ENCODE measurements around the gene TSPYL6. TPM values are rescaled to one million over a fixed set of nuclear protein-coding genes. Genes with fewer than 3 reads are reported as not detected.

Gene TSPYL6
- total RNA-seq, 2 donors from 2014 or later = not detected

GRCh38 chr2:54289917-54290316, 33.9 kb upstream of the TSPYL6 start:
- H3K27me3 ChIP-seq = no peaks in the 10 kb centered on the region
- TF ChIP-seq CTCF (IDR thresholded peaks at IDR 0.05) = no peak
- no peak overlapping the region for H3K27ac ChIP-seq
- H3K4me1 ChIP-seq = no peaks in the 10 kb centered on the region
- H3K9ac ChIP-seq (ENCODE audit: low read depth in 2 of 2, low read length in 2 of 2) = no peak overlapping the region
- H3K9me3 ChIP-seq = no peaks in the 10 kb centered on the region
- H3K36me3 ChIP-seq = no peaks in the 10 kb centered on the region
- intact Hi-C loops (cut with DNase I) = no loop called here
- no peak overlapping the region for H3K4me3 ChIP-seq
- no peak for DNase-seq

- H3K4me3 ChIP-seq = no peak overlapping the region
- H3K4me1 ChIP-seq = no peaks in the 10 kb centered on the region
- H3K9ac ChIP-seq (ENCODE audit: low read depth in 2 of 2, low read length in 2 of 2) = no peak overlapping the region
- no peaks in the 10 kb centered on the region for H3K27me3 ChIP-seq
- no peak for TF ChIP-seq CTCF (IDR thresholded peaks at IDR 0.05)
- DNase-seq = no peak
- no peak overlapping the region for H3K27ac ChIP-seq
- intact Hi-C loops (cut with DNase I) = no loop called here
- no peaks in the 10 kb centered on the region for H3K9me3 ChIP-seq
- no peaks in the 10 kb centered on the region for H3K36me3 ChIP-seq
Observed at GRCh38 chr2:54287532-54287931, 31.5 kb upstream of the TSPYL6 start.

GRCh38 chr2:54285451-54285850, 29.4 kb upstream of the TSPYL6 start:
- no peak for TF ChIP-seq CTCF (IDR thresholded peaks at IDR 0.05)
- H3K27me3 ChIP-seq = no peaks in the 10 kb centered on the region
- no peak overlapping the region for H3K27ac ChIP-seq
- no peak for DNase-seq
- no peak overlapping the region for H3K9ac ChIP-seq (ENCODE audit: low read depth in 2 of 2, low read length in 2 of 2)
- no peaks in the 10 kb centered on the region for H3K9me3 ChIP-seq
- no peaks in the 10 kb centered on the region for H3K36me3 ChIP-seq
- intact Hi-C loops (cut with DNase I) = no loop called here
- H3K4me1 ChIP-seq = no peaks in the 10 kb centered on the region
- no peak overlapping the region for H3K4me3 ChIP-seq

- no peaks in the 10 kb centered on the region for H3K36me3 ChIP-seq
- DNase-seq = no peak
- H3K4me3 ChIP-seq = no peak overlapping the region
- H3K9me3 ChIP-seq = no peaks in the 10 kb centered on the region
- no peaks in the 10 kb centered on the region for H3K27me3 ChIP-seq
- no peak overlapping the region for H3K27ac ChIP-seq
- no peak for TF ChIP-seq CTCF (IDR thresholded peaks at IDR 0.05)
- no peaks in the 10 kb centered on the region for H3K4me1 ChIP-seq
- intact Hi-C loops (cut with DNase I) = no loop called here
- no peak overlapping the region for H3K9ac ChIP-seq (ENCODE audit: low read depth in 2 of 2, low read length in 2 of 2)
Observed at GRCh38 chr2:54284826-54285225, 28.8 kb upstream of the TSPYL6 start.

GRCh38 chr2:54279385-54279784, 23.4 kb upstream of the TSPYL6 start:
- no peak for DNase-seq
- H3K27ac ChIP-seq = no peak overlapping the region
- intact Hi-C loops (cut with DNase I) = no loop called here
- no peaks in the 10 kb centered on the region for H3K4me1 ChIP-seq
- TF ChIP-seq CTCF (IDR thresholded peaks at IDR 0.05) = no peak
- no peak overlapping the region for H3K4me3 ChIP-seq
- no peaks in the 10 kb centered on the region for H3K27me3 ChIP-seq
- no peak overlapping the region for H3K9ac ChIP-seq (ENCODE audit: low read depth in 2 of 2, low read length in 2 of 2)
- H3K9me3 ChIP-seq = no peaks in the 10 kb centered on the region
- H3K36me3 ChIP-seq = no peaks in the 10 kb centered on the region

GRCh38 chr2:54275541-54275940, 19.5 kb upstream of the TSPYL6 start:
- Histone ChIP-seq H3K27ac (no peak overlapping the region), H3K36me3 (no peaks in the 10 kb centered on the region), H3K4me3 (no peak overlapping the region), H3K27me3 (no peaks in the 10 kb centered on the region), H3K9ac (ENCODE audit: low read depth in 2 of 2, low read length in 2 of 2) (no peak overlapping the region), H3K9me3 (no peaks in the 10 kb centered on the region), H3K4me1 (no peaks in the 10 kb centered on the region)
- DNase-seq = no peak
- intact Hi-C loops (cut with DNase I) = no loop called here
- no peak for TF ChIP-seq CTCF (IDR thresholded peaks at IDR 0.05)

Measured in colonic mucosa (tissue), 4 donors.